GM12801 (cell line): ENCODE measurements around the gene RHOBTB3.

Experiments
- CTCF ChIP-seq: IDR thresholded peaks from one replicate; pipeline ENCODE4 v1.5.1; 2011; ENCODE audit warnings: control low read depth; ENCODE audit not compliant: insufficient read length; ENCODE audit errors: extremely low read depth

Gene RHOBTB3

GRCh38 chr5:95773335-95774059 lies 42.4 kb downstream of the RHOBTB3 start:
- TF ChIP-seq CTCF, result no peak

GRCh38 chr5:95777441-95777840 lies 46.3 kb downstream of the RHOBTB3 start:
- TF ChIP-seq CTCF, result no peak

- TF ChIP-seq CTCF, result no peak
These were observed 47.7 kb downstream of the RHOBTB3 start for GRCh38 chr5:95778713-95779436.

- TF ChIP-seq CTCF, result no peak
These were observed 48.5 kb downstream of the RHOBTB3 start for GRCh38 chr5:95779611-95780010.

GRCh38 chr5:95780597-95780996 lies 49.5 kb downstream of the RHOBTB3 start:
- no peak for TF ChIP-seq CTCF

- no peak for TF ChIP-seq CTCF
These were observed 50.0 kb downstream of the RHOBTB3 start for GRCh38 chr5:95781101-95781583.

- no peak for TF ChIP-seq CTCF
These were observed 51.0 kb downstream of the RHOBTB3 start for GRCh38 chr5:95782181-95782580.
